Keratinocyte (primary cell): ENCODE measurements around the gene LGALS4. TPM values are rescaled to one million over a fixed set of nuclear protein-coding genes. Genes with fewer than 3 reads are reported as not detected.

Experiments
- DNase-seq: peaks from one replicate; pipeline ENCODE4 v3.0.0-alpha.2; 2011; ENCODE audit warnings: low read depth, missing footprints, low spot score
- FAIRE-seq: peaks from 2 replicates; lab custom pipeline; 2011; peaks lifted over from hg19 to GRCh38; lab: Jason Lieb, UNC
- H2AFZ ChIP-seq: 2 replicates; pipeline ENCODE4 v1.6.0; 2012; ENCODE audit warnings: low read length, control low read depth, inconsistent platforms; ENCODE audit not compliant: control insufficient read depth
- H3K27ac ChIP-seq: 2 replicates; pipeline ENCODE4 v1.5.1; 2011; ENCODE audit warnings: low read length; ENCODE audit not compliant: control insufficient read depth, insufficient read depth
- H3K27me3 ChIP-seq: 3 replicates; pipeline ENCODE4 v1.6.0; 2011; ENCODE audit warnings: low read length; ENCODE audit not compliant: control insufficient read depth, insufficient read depth; ENCODE audit errors: extremely low read depth
- H3K36me3 ChIP-seq, 2 experiments: 2 replicates in 1 of 2; 3 replicates in 1 of 2; pipeline ENCODE4 v1.5.1; 2011; ENCODE audit warnings: low read length in 2 of 2, mild to moderate bottlenecking in 1 of 2; ENCODE audit not compliant: control insufficient read depth in 2 of 2, insufficient read depth in 2 of 2; ENCODE audit errors: extremely low read depth in 1 of 2
- H3K4me1 ChIP-seq: 3 replicates; pipeline ENCODE4 v1.5.1; 2011; ENCODE audit warnings: low read length; ENCODE audit not compliant: control insufficient read depth, insufficient read depth; ENCODE audit errors: extremely low read depth
- H3K4me2 ChIP-seq: 3 replicates; pipeline ENCODE4 v1.6.0; 2011; ENCODE audit warnings: low read depth, low read length; ENCODE audit not compliant: control insufficient read depth, insufficient read depth; ENCODE audit errors: extremely low read depth
- H3K4me3 ChIP-seq, 3 experiments: fragments of 200-600 bp in 1 of 3; sonication (generic) in 1 of 3; 2 replicates in 2 of 3; 3 replicates in 1 of 3; pipeline ENCODE4 v1.5.1; 2011 to 2016; ENCODE audit warnings: low read length in 3 of 3, mild to moderate bottlenecking in 3 of 3, control low read depth in 2 of 3, inconsistent platforms in 1 of 3, low read depth in 1 of 3, mixed read lengths in 1 of 3, mixed run types in 1 of 3, moderate library complexity in 1 of 3; ENCODE audit not compliant: control insufficient read depth in 2 of 3, insufficient read depth in 2 of 3; ENCODE audit errors: extremely low read depth in 1 of 3
- H3K79me2 ChIP-seq: 2 replicates; pipeline ENCODE4 v1.6.0; 2012; ENCODE audit warnings: low read length; ENCODE audit not compliant: control insufficient read depth, insufficient read depth
- H3K9ac ChIP-seq: 3 replicates; pipeline ENCODE4 v1.6.0; 2011; ENCODE audit warnings: low read length; ENCODE audit not compliant: control insufficient read depth, insufficient read depth; ENCODE audit errors: extremely low read depth
- H3K9me1 ChIP-seq: 3 replicates; pipeline ENCODE4 v1.6.0; 2011; ENCODE audit warnings: low read length; ENCODE audit not compliant: control insufficient read depth, insufficient read depth; ENCODE audit errors: extremely low read depth
- H3K9me3 ChIP-seq: 2 replicates; pipeline ENCODE4 v1.5.1; 2012; ENCODE audit warnings: low read depth, low read length; ENCODE audit not compliant: control insufficient read depth
- H4K20me1 ChIP-seq: 3 replicates; pipeline ENCODE4 v1.6.0; 2011; ENCODE audit warnings: low read length; ENCODE audit not compliant: control insufficient read depth, insufficient read depth; ENCODE audit errors: extremely low read depth
- EZH2 ChIP-seq: IDR thresholded peaks from one replicate; pipeline ENCODE4 v1.6.1; 2012; ENCODE audit warnings: inconsistent platforms, mild to moderate bottlenecking, low read length, moderate library complexity
- dilution Hi-C: fragments of 300-500 bp; cut with MboI; formaldehyde crosslinking; loops from one replicate; pipeline ENCODE4 v1.7.0; 2020; ENCODE audit warnings: low sequenced_read_pairs; ENCODE audit not compliant: extremely low pct_ligation_motif_present
- polyA plus RNA-seq, 5 experiments: library from polyadenylated mRNA; depleted of rRNA in 3 of 5; stranded (reverse) in 3 of 5; stranded (forward) in 1 of 5; unstranded in 1 of 5; fragments of >200 nt; gene quantifications; 1 replicate in 1 of 5; 2 replicates in 3 of 5; 3 replicates in 1 of 5; pipeline versions ENCODE4 v1.2.1 to v1.2.3, GENCODE V29; 2011 to 2012; ENCODE audit warnings: missing spikeins in 2 of 5, low read depth in 1 of 5, low replicate concordance in 1 of 5
- TF ChIP-seq, protein P1 (sequence below), 3 experiments: IDR thresholded peaks in 1 of 3; conservative IDR thresholded peaks in 1 of 3; optimal IDR thresholded peaks in 1 of 3; 2 replicates in 2 of 3; 3 replicates in 1 of 3; pipeline versions ENCODE3 to v1.5.1; 2011; ENCODE audit warnings: low read length in 3 of 3, mild to moderate bottlenecking in 3 of 3, moderate library complexity in 2 of 3, control low read depth in 1 of 3, inconsistent platforms in 1 of 3; ENCODE audit not compliant: insufficient read depth in 2 of 3; ENCODE audit errors: extremely low read depth in 1 of 3

LGALS4 gene
- polyA plus RNA-seq, 1 donor (not counting 4 experiments of a cell fraction or from before 2014, with no cell fraction given): 0.13 TPM

DNA sequence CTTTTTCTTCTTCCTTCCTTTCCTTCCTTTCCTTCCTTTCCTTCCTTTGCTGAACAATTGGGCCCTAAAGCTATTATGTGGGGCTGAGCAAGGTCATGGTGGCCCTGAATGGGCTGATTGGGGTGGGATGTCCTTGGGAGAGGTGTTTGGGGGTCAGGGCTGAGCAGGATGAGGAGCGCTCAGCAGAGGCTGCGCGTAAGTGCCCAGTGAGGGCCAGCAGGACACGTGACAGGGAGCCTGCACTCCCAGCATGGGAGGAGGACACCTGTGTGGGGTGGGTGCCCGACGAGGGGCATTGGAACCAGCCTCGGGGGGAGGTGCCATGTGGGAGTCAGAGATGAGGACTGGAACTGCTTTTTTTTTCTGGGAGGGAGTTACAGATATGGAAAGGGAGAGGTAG is 34.0 kb downstream of the LGALS4 start:
- Histone ChIP-seq H3K9ac (no peak overlapping the region), H3K27ac (no peak overlapping the region), H3K4me1 (peaks cover 15% of the 10 kb centered on the region), H3K4me3 (no peak overlapping the region), H3K79me2 (no peaks in the 10 kb centered on the region), H3K9me1 (no peaks in the 10 kb centered on the region), H4K20me1 (no peaks in the 10 kb centered on the region), H3K4me2 (no peak overlapping the region), H3K9me3 (no peaks in the 10 kb centered on the region), H3K27me3 (no peaks in the 10 kb centered on the region), H2AFZ (no peak overlapping the region), H3K36me3 (no peaks in the 10 kb centered on the region)
- DNase-seq (no peak), FAIRE-seq (no peak)
- TF ChIP-seq, protein P1, sequence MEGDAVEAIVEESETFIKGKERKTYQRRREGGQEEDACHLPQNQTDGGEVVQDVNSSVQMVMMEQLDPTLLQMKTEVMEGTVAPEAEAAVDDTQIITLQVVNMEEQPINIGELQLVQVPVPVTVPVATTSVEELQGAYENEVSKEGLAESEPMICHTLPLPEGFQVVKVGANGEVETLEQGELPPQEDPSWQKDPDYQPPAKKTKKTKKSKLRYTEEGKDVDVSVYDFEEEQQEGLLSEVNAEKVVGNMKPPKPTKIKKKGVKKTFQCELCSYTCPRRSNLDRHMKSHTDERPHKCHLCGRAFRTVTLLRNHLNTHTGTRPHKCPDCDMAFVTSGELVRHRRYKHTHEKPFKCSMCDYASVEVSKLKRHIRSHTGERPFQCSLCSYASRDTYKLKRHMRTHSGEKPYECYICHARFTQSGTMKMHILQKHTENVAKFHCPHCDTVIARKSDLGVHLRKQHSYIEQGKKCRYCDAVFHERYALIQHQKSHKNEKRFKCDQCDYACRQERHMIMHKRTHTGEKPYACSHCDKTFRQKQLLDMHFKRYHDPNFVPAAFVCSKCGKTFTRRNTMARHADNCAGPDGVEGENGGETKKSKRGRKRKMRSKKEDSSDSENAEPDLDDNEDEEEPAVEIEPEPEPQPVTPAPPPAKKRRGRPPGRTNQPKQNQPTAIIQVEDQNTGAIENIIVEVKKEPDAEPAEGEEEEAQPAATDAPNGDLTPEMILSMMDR (optimal IDR thresholded peaks at IDR 0.05 in 1 of 3, IDR thresholded peaks at IDR 0.05 in 1 of 3, conservative IDR thresholded peaks at IDR 0.05 in 1 of 3; ENCODE audit: extremely low read depth in 1 of 3, insufficient read depth in 2 of 3, low read length in 3 of 3): no peak
- dilution Hi-C loops: no loop called here

DNA sequence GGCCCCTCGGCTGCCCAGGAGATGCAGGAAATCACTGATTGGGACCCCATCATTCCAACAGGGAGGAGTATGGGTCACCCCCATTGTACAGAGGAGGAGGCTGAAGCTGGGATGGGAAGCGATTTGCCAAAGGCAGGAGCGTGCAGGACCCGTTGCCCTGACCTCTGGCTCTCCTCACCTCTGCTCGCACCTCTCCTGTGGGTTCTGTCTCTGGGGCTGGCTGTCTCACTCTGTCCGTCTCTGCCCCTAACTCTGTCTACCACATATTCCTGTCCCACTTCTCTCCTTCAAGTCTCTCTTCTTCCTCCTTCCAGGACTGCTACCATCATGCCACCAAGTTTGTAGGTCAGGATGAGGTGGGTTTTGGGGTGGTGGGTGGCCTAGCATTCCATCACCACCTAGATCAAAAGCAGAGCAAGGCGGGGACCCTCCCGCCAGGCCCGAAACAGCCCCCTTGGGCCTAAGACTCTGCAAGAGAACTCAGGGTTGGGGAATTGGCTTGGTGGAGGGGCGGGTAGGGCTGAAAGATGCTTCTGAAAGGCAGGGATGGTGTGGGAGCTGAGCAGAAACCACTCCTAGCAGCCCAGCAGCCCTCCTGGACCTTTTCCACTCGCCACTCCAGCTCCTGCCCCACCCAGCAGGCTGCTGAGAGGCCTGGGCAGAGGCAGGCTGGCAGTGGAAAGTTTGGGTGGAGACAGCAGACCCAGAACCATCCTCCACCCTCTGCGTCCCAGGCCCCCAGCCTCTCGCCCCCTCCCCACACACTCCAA is 38.4 kb downstream of the LGALS4 start:
- Histone ChIP-seq H3K9ac (no peak overlapping the region), H3K27ac (peak overlapping the region; percentile 67), H3K79me2 (no peaks in the 10 kb centered on the region), H3K9me1 (no peaks in the 10 kb centered on the region), H2AFZ (no peak overlapping the region), H3K27me3 (no peaks in the 10 kb centered on the region), H3K4me1 (peaks cover 20% of the 10 kb centered on the region), H3K4me2 (no peak overlapping the region), H3K36me3 (no peaks in the 10 kb centered on the region), H4K20me1 (no peaks in the 10 kb centered on the region), H3K4me3 (no peak overlapping the region), H3K9me3 (no peaks in the 10 kb centered on the region)
- dilution Hi-C loops: no loop called here
- FAIRE-seq (no peak), DNase-seq (no peak)
- TF ChIP-seq, protein P1 (optimal IDR thresholded peaks at IDR 0.05 in 1 of 3, IDR thresholded peaks at IDR 0.05 in 1 of 3, conservative IDR thresholded peaks at IDR 0.05 in 1 of 3; ENCODE audit: extremely low read depth in 1 of 3, insufficient read depth in 2 of 3, low read length in 3 of 3): no peak
- TF ChIP-seq EZH2: no peak
